ENCODE data around the gene HOXC13.

DNA sequence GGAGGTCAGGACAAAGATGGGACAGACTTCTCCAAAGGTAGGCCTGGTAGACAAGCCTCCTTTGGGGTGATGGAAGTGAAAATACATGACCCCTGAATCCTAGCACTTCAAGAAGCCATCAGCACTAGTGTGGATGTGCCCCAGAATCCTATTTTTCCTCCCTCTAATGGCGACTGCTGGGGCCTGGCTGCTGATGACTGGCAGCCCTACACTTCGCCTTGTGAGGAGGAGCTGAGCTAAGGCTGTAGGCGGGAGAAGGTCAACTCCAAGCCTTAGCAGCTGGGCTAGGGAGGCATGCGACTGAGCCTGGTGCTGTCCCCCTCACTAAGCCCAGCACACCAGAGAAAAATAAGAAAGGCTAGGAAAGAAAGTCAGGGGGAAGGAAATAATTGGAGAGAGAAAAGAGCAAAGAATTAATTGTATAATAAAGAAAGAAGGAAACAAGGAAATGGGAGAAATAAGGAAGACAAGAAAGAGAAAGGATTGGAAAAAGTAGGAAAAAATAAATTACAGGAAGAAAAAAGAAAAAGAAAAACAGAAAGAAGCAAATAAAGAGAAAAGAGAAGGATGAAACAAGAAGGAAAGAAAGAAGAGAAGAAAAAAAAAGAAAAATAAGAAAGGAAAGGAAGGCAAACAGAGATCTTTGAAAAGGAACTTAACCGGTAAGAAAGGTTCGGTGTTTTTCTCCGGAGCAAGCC lies 41.6 kb downstream of the HOXC13 start:
- no peak for TF ChIP-seq CTCF (IDR thresholded peaks at IDR 0.05; ENCODE audit: borderline replicate concordance, extremely low read depth, low read length, poor library complexity, severe bottlenecking)
- no peak for TF ChIP-seq EZH2 (IDR thresholded peaks at IDR 0.05; ENCODE audit: borderline replicate concordance, low read depth, low read length, severe bottlenecking)
